ENCODE results near the gene MYO1E.

MYO1E gene

DNA sequence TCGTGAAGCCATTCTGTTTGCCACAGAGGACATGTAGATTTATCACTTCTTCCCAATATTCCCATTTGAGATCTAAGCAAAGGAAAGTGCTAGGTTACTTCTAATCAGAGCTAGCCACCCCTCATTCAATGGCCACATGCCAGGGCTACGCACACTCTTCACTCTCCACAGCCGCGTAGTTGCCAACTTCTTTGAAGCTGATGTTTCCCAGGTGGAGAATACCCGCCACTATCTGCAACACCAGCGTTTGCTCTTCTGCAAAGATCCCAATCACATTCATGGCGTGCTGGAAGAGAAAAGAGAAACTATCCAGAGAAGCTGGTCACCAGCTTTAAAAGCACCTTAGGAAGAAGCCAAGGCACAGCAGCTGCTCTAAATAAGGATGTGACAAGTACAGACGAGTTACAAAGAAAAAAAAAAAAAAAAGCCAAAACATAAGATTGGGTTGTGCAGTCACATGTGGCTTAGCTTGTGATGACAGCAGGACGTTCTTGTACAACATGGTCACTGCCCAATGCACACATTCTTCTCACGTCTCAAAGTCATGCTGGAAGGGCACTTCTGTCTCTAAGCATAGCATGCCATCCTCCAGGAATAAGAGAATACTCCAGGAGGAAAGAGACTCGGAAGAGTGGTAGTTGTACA is 149.6 kb downstream of the MYO1E start:
- no peak for DNase-seq

DNA sequence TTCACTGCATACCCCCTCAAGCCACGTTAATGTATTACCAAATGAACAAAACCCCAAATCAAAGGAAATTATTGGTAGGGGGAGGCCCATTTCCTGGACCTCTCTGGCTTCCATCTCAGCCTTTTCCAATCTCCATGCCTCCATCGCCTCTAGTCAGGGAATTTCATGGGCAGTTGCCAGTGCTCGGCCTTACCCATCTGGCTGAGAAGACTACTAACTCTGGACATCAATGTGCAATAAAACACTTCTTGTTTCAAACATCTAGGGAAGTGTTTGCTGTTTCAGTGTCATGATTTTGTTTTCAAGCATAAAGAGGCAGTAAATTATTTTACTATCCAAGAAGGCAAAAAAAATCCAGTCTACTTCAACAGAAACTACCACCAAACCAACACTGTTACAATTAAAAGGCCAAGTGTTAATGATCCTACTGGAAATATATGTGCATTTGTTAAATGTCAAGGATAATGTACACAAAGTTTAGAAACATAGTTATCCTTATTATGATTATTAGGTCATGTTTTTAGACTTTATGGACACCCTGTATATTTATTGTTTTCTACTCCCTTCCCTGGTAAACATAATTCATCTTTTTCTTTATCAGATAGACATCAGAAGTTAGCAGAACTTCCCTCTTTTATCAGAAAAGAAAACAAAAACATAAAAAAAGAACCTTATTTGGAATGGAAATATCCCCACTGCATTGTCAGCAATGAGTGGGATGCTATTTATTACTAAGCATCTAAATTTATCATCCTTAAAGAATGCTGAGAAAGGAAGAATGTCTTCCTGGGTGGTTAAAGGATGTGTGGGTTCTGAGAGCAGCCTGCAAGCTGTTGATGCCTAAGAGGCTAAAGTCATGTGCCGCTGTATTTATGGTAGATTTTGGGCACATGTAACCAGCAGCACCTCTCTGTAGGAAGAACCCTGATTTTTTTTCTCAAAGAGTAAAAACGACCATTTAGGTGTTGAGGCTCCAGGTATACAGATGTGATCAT is 150.9 kb downstream of the MYO1E start:
- DNase-seq, result no peak

DNA sequence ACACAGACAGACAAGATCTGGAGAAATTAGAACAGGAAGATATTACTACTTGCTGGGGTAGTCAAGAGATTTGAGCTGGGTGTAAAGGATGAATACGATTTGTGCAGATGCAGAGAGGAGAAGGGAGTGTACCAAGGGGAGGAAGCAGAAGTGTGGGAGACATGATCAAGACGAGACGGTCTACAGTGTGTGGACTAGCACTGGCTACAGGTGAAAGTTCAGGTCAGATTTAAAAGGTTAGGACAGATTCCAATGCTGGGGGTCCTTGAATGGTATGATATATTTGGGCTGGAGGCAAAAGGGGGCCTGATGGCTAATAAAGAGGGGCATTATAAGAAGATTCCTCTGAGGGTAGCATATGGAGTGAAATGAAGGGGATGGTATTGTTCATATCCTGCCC is 154.0 kb downstream of the MYO1E start:
- DNase-seq, result no peak

DNA sequence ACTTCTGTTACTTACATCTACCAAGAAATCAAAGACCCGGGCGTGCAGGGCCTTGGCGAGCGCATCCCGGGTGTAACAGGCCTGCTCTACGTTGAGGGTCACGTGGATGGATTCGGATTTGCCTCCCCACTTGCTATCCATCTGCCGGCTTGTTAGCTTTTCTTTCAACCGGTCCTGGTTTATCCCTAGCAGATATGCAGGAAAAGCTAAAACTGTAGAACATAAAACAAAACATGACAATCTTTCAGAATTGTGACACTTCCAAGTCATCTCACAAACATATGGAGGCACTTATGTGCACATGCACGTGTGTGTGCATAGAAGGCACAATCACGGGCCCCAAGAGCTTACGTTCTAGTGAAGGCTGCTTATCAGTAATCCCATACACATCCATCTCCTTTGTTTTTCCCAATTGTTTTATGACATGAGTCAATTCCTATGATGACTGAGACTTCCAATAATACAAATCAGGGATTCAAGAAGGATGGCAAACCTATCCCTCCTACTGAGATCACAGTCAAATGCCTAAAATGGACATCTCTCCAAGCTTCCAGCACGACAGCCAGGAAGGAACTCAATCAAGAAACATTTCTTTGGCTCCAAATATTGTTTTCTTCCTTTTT is 154.7 kb downstream of the MYO1E start:
- no peak for DNase-seq

DNA sequence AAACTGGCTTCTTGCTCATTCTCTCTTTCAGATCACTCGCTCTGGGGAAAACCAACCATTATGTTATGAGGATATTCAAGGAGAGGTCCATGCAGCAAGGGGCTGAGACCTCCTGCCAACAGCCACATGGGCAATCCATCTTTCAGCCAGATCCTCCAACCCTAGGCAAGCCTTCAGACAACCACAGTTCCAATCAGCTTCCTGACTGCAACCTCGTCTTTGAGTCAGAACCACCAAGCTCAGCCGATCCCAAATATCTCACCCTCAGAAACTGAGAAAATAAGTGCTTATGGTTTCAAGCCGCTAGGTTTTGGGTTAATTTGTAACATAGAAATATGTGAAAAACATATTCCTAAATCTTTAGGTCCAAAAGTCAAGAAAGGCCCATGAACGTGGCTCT is 155.8 kb downstream of the MYO1E start:
- DNase-seq, result no peak

DNA sequence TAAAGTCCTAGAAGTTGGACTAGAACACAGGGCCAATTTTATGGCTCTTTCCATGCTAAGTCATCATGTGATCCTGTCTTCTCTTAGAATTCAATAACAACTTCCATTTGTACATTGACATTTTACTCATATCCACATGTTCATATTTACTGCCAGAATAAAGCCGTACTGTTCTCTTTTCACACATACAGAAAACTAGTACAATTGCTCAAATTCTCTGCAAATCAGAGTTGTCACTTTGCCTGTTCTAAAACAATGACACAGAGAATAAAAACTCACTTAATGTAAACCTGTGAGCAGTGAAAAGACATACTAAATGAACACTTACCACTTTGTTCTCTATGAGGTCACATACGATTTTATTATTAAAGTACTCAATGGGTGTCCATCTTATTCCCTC is 162.5 kb downstream of the MYO1E start:
- no peak for DNase-seq

DNA sequence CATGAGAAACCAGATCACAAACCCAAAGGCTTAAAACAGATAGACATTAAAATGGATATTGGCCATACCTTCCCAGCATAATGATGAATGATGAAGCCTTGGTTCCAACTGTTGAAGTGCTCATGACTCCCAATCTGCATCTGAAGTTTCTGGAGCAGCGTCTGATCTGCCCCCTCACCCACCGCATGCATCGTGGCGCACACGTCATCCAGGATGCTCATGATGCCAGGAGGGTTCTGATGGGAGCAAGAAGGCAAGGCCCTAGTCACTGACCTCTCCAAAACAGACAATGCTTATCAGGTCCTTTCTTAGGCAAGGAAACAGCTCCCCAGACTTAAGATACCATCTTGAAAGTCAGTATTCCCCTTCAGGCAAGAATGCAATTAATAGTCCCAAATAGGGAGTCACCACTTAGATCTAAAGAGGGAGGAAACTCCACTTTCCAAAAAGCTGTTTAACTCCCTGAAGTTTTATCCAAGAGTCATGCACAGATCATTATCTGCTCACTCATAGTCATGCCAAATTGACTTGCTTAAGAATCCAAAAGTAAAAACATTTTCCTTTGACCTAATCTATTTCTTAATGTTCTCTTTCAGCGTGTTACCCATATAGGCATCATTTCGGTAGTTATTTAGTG is 163.9 kb downstream of the MYO1E start:
- DNase-seq, result no peak

DNA sequence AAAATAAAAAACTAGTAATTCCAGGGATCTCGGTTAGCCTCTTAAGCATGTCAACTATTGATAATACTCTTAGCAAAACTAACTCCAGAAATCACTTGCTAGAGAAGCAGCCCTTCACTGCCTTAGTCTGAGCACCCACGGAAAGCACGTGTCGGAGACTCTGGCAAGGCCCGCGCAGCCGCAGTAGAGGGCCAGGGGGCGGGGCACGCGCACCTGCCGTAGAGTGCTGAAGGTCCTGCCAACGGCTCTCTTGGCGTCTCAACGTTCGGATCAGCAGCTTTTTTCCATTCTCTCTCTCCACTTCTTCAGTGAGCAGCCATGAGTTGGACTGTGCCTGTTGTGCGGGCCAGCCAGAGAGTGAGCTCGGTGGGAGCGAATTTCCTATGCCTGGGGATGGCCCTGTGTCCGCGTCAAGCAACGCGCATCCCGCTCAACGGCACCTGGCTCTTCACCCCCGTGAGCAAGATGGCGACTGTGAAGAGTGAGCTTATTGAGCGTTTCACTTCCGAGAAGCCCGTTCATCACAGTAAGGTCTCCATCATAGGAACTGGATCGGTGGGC is 166.0 kb downstream of the MYO1E start, which contains the start of gene LDHAL6B:
TSS of gene LDHAL6B (plus strand) at position 221 of the 561 bp plus-strand sequence. CDS start at position 319, 98 bp downstream.
- DNase-seq, result no peak

DNA sequence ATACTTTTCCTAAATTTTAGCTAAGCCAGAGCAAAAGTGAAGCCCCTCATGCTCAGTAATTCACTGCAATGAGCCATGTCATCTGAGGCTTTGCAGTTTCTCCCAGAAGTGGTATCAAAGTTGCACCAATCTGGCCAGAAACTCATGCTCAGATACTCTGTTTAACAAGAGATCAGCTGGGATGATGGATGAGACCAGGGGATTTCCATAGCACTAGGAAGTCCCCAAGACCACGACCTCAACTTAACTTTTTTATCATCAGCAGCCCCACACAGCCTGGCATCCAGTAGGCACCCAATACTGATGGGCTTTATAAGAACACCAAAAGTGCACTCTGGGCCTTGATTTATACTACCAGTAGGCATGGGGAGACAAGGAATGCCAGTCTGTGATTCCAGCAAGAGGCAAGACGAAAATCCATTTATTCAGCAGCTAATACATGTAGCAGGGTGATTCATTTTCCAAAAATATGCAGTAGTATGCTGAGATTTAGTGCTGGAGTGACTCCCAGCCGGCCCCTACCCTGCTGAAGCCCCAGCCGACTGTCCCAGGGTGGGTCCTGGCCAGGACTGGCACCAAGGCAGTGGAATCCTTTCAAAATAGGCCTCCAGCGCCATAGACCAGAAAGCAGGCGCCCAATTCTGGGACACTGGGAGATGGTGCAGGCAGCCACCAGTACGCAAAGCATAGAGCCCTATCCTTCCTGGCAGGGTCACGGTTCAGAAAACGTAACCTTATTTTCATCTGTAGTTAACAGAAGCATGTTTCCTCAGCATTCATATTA is 166.6 kb downstream of the MYO1E start:
- no peak for DNase-seq

DNA sequence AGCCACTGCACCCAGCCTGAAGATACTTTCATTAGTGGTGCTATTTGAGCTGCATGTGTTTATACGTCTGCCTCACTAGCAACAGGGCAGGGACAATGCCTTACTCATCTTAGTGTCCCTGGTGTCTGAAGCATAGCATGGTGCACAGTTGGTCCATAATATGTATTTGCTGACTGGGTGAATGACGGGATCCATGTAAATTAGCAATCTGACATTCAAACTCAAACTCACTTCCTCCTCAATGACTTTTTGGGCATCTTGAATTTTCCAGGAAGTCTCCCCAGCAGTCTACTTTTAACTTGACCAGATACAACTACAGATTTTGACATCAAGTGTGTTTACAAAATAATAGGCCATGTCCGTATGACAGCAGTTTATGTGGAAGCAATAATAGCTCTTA is 169.0 kb downstream of the MYO1E start:
- DNase-seq, result no peak

DNA sequence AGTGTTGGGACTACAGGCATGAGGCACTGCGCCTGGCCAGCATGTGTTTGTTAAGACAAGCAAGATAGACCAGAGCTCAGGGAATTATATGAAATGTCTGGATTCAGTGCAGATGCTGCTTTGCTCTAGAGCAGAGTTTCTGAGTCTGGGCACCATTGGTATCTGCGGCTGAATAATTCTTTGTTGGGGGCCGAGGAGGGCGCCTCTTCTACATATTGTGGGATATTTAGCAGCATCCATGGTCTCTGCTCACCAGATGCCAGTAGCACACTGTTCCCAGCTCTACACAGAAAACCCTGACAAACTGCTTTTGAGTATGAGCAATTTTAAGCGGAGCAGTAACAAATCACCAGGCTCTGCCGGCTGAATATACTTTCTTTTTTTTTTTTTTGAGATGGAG is 169.7 kb downstream of the MYO1E start:
- no peak for DNase-seq

DNA sequence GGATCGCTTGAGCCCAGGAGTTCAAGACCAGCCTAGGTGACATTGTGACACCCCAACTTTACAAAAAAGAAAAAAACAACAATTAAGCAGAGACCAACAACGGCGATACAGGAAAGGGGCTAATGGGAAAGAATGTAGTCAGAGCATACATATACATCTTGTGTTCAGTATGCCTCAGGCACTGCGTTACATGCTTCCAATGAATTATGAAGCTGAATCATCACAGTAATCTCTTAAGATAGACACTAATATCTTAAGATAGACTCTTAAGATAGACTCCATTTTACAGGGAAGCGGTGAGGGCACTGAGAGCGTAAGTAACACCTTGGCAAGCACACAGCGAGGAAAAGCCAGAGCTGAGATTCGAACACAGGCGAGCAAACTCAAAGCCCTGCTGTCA is 172.1 kb downstream of the MYO1E start:
- no peak for DNase-seq

DNA sequence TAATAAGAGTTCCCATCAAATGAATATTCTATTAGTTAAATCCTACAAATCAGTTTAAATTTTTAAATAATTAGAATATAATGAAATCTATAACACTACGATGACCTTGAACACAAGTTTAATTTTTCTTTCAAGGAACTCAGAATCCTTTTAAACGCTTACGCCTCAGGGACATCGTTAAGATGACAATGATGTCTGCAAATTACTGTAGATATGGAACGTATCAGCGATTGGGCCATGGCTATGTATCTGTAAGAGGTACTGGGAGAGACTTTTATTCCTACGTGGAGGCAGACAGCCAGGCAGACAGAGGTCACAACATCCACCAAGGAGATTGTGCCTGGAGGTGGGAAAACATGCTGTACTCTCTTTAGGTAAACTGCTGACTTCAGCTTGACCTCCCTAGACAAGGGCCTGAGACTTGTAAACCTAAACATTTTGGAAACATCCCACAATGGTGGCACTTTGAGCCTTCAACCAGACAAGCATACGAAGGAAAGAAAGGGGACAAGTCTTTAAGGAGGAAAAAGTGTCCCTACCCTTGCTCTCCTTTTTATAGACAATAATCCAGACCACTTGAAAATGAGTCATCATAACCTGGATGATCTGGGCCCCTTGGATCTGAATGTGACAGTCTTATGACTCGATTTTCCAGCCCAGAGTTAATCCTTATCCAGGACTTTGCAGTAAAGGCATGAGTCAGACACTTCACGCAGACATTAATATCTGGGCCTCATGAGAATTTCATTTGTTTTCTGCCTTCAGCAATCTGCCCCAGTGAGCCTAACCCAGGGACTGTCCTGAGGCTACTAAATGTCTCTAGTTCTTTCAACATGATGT is 172.8 kb downstream of the MYO1E start:
- DNase-seq, result no peak

DNA sequence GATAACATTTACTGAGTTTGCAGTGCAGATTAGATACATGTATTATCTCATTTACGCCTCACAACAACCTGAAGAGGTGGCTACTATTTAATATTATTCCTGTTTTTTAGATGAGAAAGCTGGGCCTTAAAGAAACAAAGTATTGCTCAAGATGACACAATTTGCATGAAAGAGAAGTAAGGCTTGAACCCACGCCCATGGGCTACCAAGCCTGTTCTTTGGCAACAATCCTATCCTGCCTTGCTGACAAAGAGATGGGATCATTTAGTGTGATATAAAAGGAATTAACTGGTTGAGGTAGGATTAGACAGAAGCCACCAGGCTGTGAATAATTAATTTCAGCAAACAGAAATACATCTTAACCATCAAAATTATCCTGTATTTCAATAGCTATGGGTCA is 175.2 kb downstream of the MYO1E start:
- no peak for DNase-seq

DNA sequence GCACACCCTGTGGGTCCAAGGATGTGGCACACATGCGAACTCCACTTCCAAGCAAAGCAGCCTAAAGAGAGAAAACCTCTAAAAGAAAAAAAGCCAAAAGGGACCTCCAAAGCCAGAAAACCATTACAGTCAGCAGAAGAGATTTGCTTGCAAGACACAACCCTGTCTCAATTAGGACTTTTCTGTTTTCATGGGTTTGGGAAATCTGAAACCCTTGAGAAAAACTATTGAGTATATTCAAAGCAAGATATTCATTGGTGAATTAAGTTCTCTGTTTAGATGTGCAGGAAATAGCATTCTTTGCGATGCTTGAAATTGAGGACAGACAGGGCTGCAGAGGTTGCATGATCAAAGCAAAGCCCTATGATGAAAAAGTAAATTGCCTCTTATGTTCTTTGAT is 176.3 kb downstream of the MYO1E start:
- no peak for DNase-seq

DNA sequence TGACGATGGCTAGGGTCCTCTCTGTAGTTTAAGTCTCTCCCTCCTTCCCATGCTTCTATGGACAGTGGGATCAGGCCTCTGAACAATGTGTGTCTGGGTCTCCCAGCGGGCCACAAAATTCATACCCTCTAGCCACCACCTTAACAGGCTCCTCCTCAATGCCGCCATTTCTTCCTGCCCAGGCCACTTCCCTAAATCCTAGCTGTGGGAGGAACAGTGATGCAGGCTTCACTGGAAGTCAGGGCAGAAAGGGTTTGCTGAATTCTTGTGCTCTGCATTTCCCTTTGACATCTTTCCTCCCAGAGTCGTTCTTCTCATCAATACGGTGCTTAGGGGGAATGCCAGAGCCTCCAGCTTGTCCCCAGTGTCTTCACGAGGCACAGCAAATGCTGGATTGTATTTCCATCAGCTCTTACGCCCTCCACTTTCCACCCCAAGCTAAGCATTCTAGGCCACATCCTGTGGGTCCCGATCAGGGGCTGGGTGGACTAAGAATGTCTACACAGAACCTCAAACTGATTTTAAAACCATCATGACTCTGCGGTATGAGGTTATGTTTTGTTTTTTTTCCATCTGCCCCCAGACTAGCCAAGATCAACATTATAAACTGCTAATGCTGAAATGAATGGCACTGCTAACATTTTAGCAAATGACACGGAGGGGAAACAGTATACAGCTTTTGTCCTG is 177.9 kb downstream of the MYO1E start:
- DNase-seq, result no peak

DNA sequence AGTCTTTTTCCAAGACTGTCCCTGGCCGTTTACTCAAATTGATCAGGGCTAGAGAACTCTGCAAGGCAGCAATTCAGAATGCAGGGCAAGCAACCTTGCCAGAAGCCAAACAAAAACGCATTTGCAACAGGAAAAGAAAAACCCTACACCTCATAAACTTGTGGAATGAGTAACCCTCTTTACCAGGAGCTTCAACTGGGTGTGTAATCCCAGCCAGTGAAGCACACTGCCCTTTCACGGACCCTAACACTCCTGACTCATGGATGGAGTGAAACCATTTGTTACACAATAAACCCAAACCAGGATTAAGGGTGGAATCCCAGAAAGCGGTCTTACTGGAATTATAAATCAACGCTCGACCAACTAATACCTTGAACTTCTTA is 180.8 kb downstream of the MYO1E start:
- DNase-seq, result no peak

DNA sequence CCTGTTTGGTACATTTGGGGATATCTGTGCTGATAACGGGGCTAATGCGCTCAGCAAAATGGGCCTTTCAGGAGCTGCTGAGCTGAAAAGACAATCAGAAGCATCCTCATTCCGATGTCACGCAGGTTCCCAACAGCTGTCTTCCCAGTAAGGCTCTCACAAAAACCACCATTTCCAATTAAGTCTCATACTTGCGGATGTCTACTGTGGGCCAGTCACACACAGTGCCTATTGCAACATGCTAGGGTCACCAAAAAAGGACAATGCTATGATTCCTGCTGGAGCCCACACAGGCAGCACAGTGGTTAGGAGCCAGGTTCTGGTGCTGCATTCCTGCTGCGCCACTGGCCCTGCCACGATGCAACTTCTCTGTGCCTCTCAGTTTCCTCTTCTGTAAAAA is 182.4 kb downstream of the MYO1E start:
- no peak for DNase-seq

DNA sequence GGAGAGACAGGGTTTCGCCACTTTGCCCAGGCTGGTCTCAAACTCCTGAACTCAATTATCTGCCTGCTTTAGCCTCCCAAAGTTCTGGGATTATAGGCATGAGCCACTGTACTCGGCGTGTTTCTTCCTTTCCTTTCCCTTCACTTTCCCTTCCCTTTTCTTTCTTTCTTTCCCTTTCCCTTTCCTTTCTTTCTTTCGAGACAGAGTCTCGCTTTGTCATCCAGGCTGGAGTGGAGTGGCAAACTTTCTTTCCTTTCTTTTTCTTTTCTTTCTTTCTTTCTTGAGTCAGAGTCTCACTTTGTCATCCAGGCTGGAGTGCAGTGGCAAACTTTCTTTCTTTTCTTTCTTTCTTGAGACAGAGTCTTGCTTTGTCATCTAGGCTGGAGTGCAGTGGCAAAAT is 183.4 kb downstream of the MYO1E start:
- DNase-seq, result no peak

DNA sequence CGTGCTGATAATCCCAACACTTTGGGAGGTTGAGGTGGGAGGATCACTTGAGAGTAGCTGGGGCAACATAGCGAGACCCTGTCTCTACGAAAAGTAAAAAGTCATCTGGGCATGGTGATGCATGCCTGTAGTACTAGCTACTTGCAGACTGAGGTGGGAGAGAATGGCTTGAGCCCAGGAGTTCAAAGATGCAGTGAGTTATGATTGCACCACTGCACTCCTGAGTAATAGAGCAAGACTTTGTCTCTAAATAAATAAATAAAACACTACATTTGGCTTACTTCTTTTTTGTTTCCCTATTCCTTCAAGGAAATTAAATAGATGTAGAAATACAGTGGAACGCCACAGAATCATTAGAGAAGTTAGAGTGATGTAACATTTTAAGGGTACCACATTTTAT is 186.2 kb downstream of the MYO1E start:
- no peak for DNase-seq

All from T-helper 1 cell (primary cell).